ENCODE measurements around the gene RARA.

DNA sequence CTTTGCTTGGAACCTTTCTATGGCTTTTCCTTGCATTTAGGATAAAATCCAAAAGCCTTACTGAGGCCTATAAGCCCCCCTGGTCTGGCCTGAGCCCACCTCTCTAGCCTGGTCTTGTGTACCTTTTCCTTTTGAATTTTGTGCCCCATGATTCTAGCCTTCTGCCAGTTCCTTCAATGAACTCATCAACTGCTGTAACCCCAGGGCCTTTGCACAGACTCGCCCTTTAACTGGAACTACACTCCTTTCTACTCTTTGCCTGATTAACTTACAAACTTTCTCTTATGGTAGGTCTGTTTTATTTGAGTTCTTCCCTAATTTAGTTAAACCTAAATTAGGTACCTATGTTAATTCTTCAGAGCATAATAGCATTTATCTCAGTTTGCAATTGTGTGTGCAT is 31.3 kb downstream of the RARA start:
- TF ChIP-seq CTCF (conservative IDR thresholded peaks at IDR 0.05) (no peak), ZFX (IDR thresholded peaks at IDR 0.05) (no peak)
